GM21723 (cell line): ENCODE measurements around the gene CCDC184.
"Not testable (repeated sequence)": the region's sequence is repeated elsewhere in the genome, so short reads cannot be mapped to it uniquely, and the experiment has no call there.

Experiments used
- ATAC-seq: cut with Tn5 transposase; IDR thresholded peaks from one replicate; pipeline ENCODE4 v1.9.1; 2021; ENCODE audit warnings: mild to moderate bottlenecking, moderate library complexity; ENCODE audit not compliant: unreplicated experiment

Gene CCDC184

GRCh38 chr12:48201516-48201915, 18.1 kb downstream of the CCDC184 start:
- ATAC-seq, result no peak

- no peak for ATAC-seq
These were observed 19.3 kb downstream of the CCDC184 start for GRCh38 chr12:48202766-48203165.

GRCh38 chr12:48203192-48203591, 19.7 kb downstream of the CCDC184 start, which contains the start of gene OR10AD1:
Gene OR10AD1 (minus strand): TSS chr12:48203292. CDS start chr12:48203292, 0 bp downstream.
- ATAC-seq, result no peak

GRCh38 chr12:48209495-48209894, 26.1 kb downstream of the CCDC184 start:
- ATAC-seq, result not testable (repeated sequence)

- no peak for ATAC-seq
These were observed 33.3 kb downstream of the CCDC184 start for GRCh38 chr12:48216785-48217184.

GRCh38 chr12:48219631-48220030, 36.2 kb downstream of the CCDC184 start:
- no peak for ATAC-seq

GRCh38 chr12:48220701-48221100, 37.3 kb downstream of the CCDC184 start:
- no peak for ATAC-seq

- no peak for ATAC-seq
These were observed 38.2 kb downstream of the CCDC184 start for GRCh38 chr12:48221645-48222044.

- ATAC-seq, result not testable (repeated sequence)
These were observed 41.1 kb downstream of the CCDC184 start for GRCh38 chr12:48224533-48224932.

- ATAC-seq, result not testable (repeated sequence)
These were observed 47.9 kb downstream of the CCDC184 start for GRCh38 chr12:48231169-48231958.
